ENCODE measurements around the gene U2SURP. TPM values are rescaled to one million over a fixed set of nuclear protein-coding genes. Genes with fewer than 3 reads are reported as not detected.

The U2SURP gene
- total and polyA plus RNA-seq, 3 experiments from 2014 or later: 121 to 148 (median 146) TPM

DNA sequence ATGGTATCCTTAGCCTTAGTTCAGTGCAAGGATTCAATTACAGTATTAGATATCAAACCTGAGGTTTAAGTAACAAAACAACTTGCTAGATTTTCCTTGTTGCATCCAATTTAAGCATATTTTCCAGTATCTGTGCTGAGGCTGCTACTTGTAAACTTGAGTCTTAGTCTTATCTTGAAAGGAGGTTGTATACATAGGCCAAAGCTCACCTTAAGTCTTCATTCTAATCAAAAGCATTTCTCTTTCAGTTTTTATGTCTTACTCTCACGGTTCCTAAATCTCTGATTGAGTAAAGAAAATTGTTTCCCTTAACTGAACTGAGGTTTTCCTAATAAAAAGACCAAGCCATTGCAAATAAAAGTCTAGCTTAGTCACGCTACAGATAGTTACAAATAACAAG is 52.6 kb downstream of the U2SURP start:
- DNase-seq: no peak
- Histone ChIP-seq H3K4me1 (ENCODE audit: insufficient read depth, low read length) (no peaks in the 10 kb centered on the region), H3K27ac (ENCODE audit: low read depth, low read length) (no peak overlapping the region), H3K27me3 (ENCODE audit: insufficient read depth, low read length, poor library complexity, severe bottlenecking) (no peaks in the 10 kb centered on the region), H3K4me3 (ENCODE audit: low read length) (no peak overlapping the region), H3K9me3 (ENCODE audit: low read length) (no peaks in the 10 kb centered on the region), H3K36me3 (ENCODE audit: insufficient read depth, low read length) (peaks cover 56% of the 10 kb centered on the region)
- ChIA-PET CTCF (no interaction called here), POLR2A (no interaction called here)
- Mint-ChIP-seq H3K36me3 (peaks cover 6 to 91% (median 33%) of the 10 kb centered on the region in 3 donors), H3K27ac (no peak overlapping the region), H3K27me3 (no peaks in the 10 kb centered on the region), H3K9me3 (no peaks in the 10 kb centered on the region), H3K4me3 (no peak overlapping the region), H3K4me1 (peaks cover 0 to 3% (median 0%) of the 10 kb centered on the region in 3 donors)

GRCh38 chr3:143056372-143056771 is 55.0 kb downstream of the U2SURP start:
- POLR2A ChIA-PET: no interaction called here
- no peak overlapping the region for H3K27ac ChIP-seq (ENCODE audit: low read depth, low read length)
- peaks cover 6 to 82% (median 27%) of the 10 kb centered on the region in 3 donors for H3K36me3 Mint-ChIP-seq
- H3K4me1 Mint-ChIP-seq: peaks cover 4 to 21% (median 17%) of the 10 kb centered on the region in 3 donors
- H3K4me3 ChIP-seq (ENCODE audit: low read length): no peak overlapping the region
- H3K9me3 ChIP-seq (ENCODE audit: low read length): no peaks in the 10 kb centered on the region
- no peak for DNase-seq
- no peak overlapping the region for H3K4me3 Mint-ChIP-seq
- no peak overlapping the region for H3K27ac Mint-ChIP-seq
- CTCF ChIA-PET: no interaction called here
- H3K4me1 ChIP-seq (ENCODE audit: insufficient read depth, low read length): no peaks in the 10 kb centered on the region
- no peaks in the 10 kb centered on the region for H3K27me3 ChIP-seq (ENCODE audit: insufficient read depth, low read length, poor library complexity, severe bottlenecking)
- H3K27me3 Mint-ChIP-seq: no peaks in the 10 kb centered on the region
- H3K9me3 Mint-ChIP-seq: no peaks in the 10 kb centered on the region
- H3K36me3 ChIP-seq (ENCODE audit: insufficient read depth, low read length): peaks cover 51% of the 10 kb centered on the region

DNA sequence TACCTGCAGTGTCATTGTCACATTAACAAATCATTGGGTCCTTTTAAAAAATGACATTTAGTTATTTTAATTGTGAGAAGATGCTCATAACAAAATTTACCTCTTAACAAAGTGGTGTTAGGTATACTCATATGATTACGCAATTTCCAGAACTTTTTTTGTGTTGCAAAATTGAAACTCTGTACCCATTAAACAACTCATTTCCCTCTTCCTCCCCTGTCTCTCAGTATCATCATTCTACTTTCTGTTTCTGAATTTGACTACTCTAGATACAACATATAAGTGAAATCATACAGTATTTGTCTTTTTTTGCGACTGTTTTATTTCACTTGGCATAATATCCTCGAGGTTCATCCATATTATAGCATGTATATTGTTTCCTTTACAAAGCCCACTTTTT is 59.5 kb downstream of the U2SURP start:
- CTCF ChIA-PET: no interaction called here
- H3K27ac Mint-ChIP-seq: peak overlapping the region in 5 of 8 donors; percentile 2 to 72 (median 64)

DNA sequence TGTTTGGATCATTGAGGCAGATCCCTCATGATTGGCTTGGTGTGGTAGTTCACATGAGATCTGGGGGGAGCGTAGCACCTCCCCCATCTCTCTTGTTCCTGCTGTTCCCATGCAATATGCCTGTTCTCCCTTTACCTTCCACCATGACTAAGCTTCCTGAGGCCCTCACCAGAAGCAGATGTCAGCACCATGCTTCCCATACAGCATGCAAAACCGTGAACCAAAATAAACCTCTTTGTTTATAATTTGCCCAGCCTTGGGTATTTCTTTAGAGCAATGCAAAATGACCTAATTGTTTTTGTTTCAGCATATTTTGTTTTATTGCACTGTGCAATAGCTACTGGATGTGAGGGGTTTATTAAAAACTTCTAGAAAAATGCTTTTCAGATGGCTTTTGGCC is 61.6 kb downstream of the U2SURP start:
- H3K9me3 Mint-ChIP-seq: no peaks in the 10 kb centered on the region
- peak overlapping the region in 1 of 8 donors; percentile 39 for H3K27ac Mint-ChIP-seq
- Histone ChIP-seq H3K27ac (ENCODE audit: low read depth, low read length) (no peak overlapping the region), H3K9me3 (ENCODE audit: low read length) (no peaks in the 10 kb centered on the region), H3K4me1 (ENCODE audit: insufficient read depth, low read length) (no peaks in the 10 kb centered on the region), H3K4me3 (ENCODE audit: low read length) (no peak overlapping the region), H3K36me3 (ENCODE audit: insufficient read depth, low read length) (no peaks in the 10 kb centered on the region), H3K27me3 (ENCODE audit: insufficient read depth, low read length, poor library complexity, severe bottlenecking) (no peaks in the 10 kb centered on the region)
- DNase-seq: no peak
- POLR2A ChIA-PET: no interaction called here
- CTCF ChIA-PET: no interaction called here
- H3K36me3 Mint-ChIP-seq: peaks cover 0 to 25% (median 5%) of the 10 kb centered on the region in 3 donors
- no peak overlapping the region for H3K4me3 Mint-ChIP-seq
- no peaks in the 10 kb centered on the region for H3K27me3 Mint-ChIP-seq
- peaks cover 4 to 22% (median 18%) of the 10 kb centered on the region in 3 donors for H3K4me1 Mint-ChIP-seq

More for the DNA sequence above, 59.5 kb downstream of the U2SURP start:
- H3K9me3 ChIP-seq (ENCODE audit: low read length): no peaks in the 10 kb centered on the region
- peaks cover 4 to 22% (median 18%) of the 10 kb centered on the region in 3 donors for H3K4me1 Mint-ChIP-seq
- peaks cover 9% of the 10 kb centered on the region for H3K36me3 ChIP-seq (ENCODE audit: insufficient read depth, low read length)
- peaks cover 0 to 45% (median 14%) of the 10 kb centered on the region in 3 donors for H3K36me3 Mint-ChIP-seq
- no peak for DNase-seq
- H3K4me1 ChIP-seq (ENCODE audit: insufficient read depth, low read length): no peaks in the 10 kb centered on the region
- no peaks in the 10 kb centered on the region for H3K27me3 Mint-ChIP-seq
- H3K9me3 Mint-ChIP-seq: no peaks in the 10 kb centered on the region
- POLR2A ChIA-PET: no interaction called here
- H3K27ac ChIP-seq (ENCODE audit: low read depth, low read length): no peak overlapping the region
- no peaks in the 10 kb centered on the region for H3K27me3 ChIP-seq (ENCODE audit: insufficient read depth, low read length, poor library complexity, severe bottlenecking)
- H3K4me3 ChIP-seq (ENCODE audit: low read length): no peak overlapping the region
- no peak overlapping the region for H3K4me3 Mint-ChIP-seq

DNA sequence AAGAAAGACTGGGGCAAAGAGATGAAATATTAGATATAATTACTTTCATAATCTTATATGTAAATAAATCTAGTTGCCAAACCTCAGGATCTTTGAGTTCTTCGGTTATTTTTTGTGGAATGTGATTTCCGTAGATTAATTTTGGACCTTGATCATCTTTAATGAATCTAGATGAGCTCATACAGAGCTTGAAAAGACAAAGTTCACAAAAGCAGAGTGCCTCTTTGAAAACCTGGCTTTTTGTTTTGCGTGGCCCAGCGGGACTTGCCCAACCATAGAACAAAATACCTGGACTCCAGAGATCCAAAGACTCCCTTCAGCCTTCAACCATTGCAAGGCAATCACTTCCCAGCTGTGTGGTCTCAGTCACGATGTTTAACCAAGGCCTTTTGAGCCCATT is 63.4 kb downstream of the U2SURP start:
- DNase-seq: no peak
- no peaks in the 10 kb centered on the region for H3K27me3 Mint-ChIP-seq
- H3K36me3 Mint-ChIP-seq: peaks cover 0 to 12% (median 5%) of the 10 kb centered on the region in 3 donors
- no peak overlapping the region for H3K27ac Mint-ChIP-seq
- no peaks in the 10 kb centered on the region for H3K9me3 ChIP-seq (ENCODE audit: low read length)
- POLR2A ChIA-PET: no interaction called here
- CTCF ChIA-PET: no interaction called here
- peaks cover 4 to 17% (median 14%) of the 10 kb centered on the region in 3 donors for H3K4me1 Mint-ChIP-seq
- H3K27me3 ChIP-seq (ENCODE audit: insufficient read depth, low read length, poor library complexity, severe bottlenecking): no peaks in the 10 kb centered on the region
- H3K27ac ChIP-seq (ENCODE audit: low read depth, low read length): no peak overlapping the region
- H3K4me3 ChIP-seq (ENCODE audit: low read length): no peak overlapping the region
- H3K4me1 ChIP-seq (ENCODE audit: insufficient read depth, low read length): no peaks in the 10 kb centered on the region
- no peak overlapping the region for H3K4me3 Mint-ChIP-seq
- no peaks in the 10 kb centered on the region for H3K9me3 Mint-ChIP-seq
- H3K36me3 ChIP-seq (ENCODE audit: insufficient read depth, low read length): no peaks in the 10 kb centered on the region

- H3K4me3 Mint-ChIP-seq: no peak overlapping the region
- Histone ChIP-seq H3K27me3 (ENCODE audit: insufficient read depth, low read length, poor library complexity, severe bottlenecking) (no peaks in the 10 kb centered on the region), H3K4me3 (ENCODE audit: low read length) (no peak overlapping the region), H3K36me3 (ENCODE audit: insufficient read depth, low read length) (no peaks in the 10 kb centered on the region), H3K9me3 (ENCODE audit: low read length) (no peaks in the 10 kb centered on the region), H3K4me1 (ENCODE audit: insufficient read depth, low read length) (no peaks in the 10 kb centered on the region), H3K27ac (ENCODE audit: low read depth, low read length) (no peak overlapping the region)
- ChIA-PET POLR2A (no interaction called here), CTCF (no interaction called here)
- H3K36me3 Mint-ChIP-seq: peaks cover 0 to 9% (median 5%) of the 10 kb centered on the region in 3 donors
- no peaks in the 10 kb centered on the region for H3K9me3 Mint-ChIP-seq
- peak overlapping the region in 1 of 8 donors; percentile 8 for H3K27ac Mint-ChIP-seq
- no peaks in the 10 kb centered on the region for H3K27me3 Mint-ChIP-seq
- DNase-seq: no peak
- H3K4me1 Mint-ChIP-seq: peaks cover 3 to 11% (median 8%) of the 10 kb centered on the region in 3 donors
Measured at GRCh38 chr3:143065364-143065763, 64.0 kb downstream of the U2SURP start.

DNA sequence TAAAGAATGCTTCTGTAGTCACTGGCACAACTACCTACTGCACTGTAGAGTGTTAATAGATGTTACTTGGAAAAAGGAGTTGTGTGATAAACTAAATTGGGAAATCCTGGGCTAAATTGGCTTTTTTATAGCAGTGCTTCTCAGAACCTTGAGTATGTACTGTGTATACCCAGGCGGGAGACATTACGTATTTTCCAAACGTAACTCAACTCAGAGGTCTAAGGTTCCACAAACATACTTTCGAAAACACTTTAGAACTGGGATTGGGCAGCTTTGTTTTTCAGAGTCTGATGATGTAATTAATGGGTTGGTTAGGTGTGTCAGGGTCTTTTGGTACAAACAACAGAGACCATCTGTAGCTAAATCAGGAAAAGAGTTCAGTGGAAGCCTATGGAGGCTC is 64.7 kb downstream of the U2SURP start:
- no peak overlapping the region for H3K4me3 ChIP-seq (ENCODE audit: low read length)
- no peaks in the 10 kb centered on the region for H3K9me3 ChIP-seq (ENCODE audit: low read length)
- CTCF ChIA-PET: no interaction called here
- peaks cover 0 to 7% (median 5%) of the 10 kb centered on the region in 3 donors for H3K36me3 Mint-ChIP-seq
- no peaks in the 10 kb centered on the region for H3K27me3 Mint-ChIP-seq
- H3K36me3 ChIP-seq (ENCODE audit: insufficient read depth, low read length): no peaks in the 10 kb centered on the region
- no peaks in the 10 kb centered on the region for H3K4me1 ChIP-seq (ENCODE audit: insufficient read depth, low read length)
- no peaks in the 10 kb centered on the region for H3K9me3 Mint-ChIP-seq
- H3K4me3 Mint-ChIP-seq: no peak overlapping the region
- H3K4me1 Mint-ChIP-seq: peaks cover under 1 to 5% (median 5%) of the 10 kb centered on the region in 3 donors
- no peak for DNase-seq
- no peaks in the 10 kb centered on the region for H3K27me3 ChIP-seq (ENCODE audit: insufficient read depth, low read length, poor library complexity, severe bottlenecking)
- POLR2A ChIA-PET: no interaction called here
- no peak overlapping the region for H3K27ac Mint-ChIP-seq
- H3K27ac ChIP-seq (ENCODE audit: low read depth, low read length): no peak overlapping the region

DNA sequence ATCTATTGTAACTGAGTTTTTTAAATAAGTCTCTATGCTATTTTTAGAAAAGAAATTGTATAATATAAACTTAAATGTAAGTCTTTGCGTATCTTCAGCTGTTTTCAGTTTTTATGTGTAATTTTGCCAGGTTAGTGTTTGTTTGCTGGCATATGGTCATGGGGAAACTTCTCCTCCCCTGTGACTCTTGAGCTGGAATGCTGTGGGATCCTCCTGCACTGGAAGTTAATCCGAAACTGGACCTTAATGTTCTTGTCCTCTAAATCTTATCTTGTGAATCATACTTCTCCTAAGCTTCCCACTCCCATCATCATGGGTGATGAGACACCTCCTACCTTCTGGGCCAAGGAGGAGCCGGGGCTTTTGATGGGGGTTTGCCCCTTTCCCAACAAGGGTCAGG is 65.8 kb downstream of the U2SURP start:
- no peak overlapping the region for H3K27ac Mint-ChIP-seq
- no peaks in the 10 kb centered on the region for H3K36me3 ChIP-seq (ENCODE audit: insufficient read depth, low read length)
- ChIA-PET CTCF (no interaction called here), POLR2A (no interaction called here)
- H3K27me3 Mint-ChIP-seq: peaks cover 0 to 2% of the 10 kb centered on the region in 2 donors
- H3K9me3 Mint-ChIP-seq: no peaks in the 10 kb centered on the region
- no peak overlapping the region for H3K4me3 Mint-ChIP-seq
- DNase-seq: no peak
- H3K27ac ChIP-seq (ENCODE audit: low read depth, low read length): no peak overlapping the region
- H3K4me3 ChIP-seq (ENCODE audit: low read length): no peak overlapping the region
- H3K9me3 ChIP-seq (ENCODE audit: low read length): no peaks in the 10 kb centered on the region
- H3K36me3 Mint-ChIP-seq: peaks cover 0 to 2% (median 0%) of the 10 kb centered on the region in 3 donors
- H3K4me1 Mint-ChIP-seq: no peaks in the 10 kb centered on the region
- no peaks in the 10 kb centered on the region for H3K27me3 ChIP-seq (ENCODE audit: insufficient read depth, low read length, poor library complexity, severe bottlenecking)
- H3K4me1 ChIP-seq (ENCODE audit: insufficient read depth, low read length): no peaks in the 10 kb centered on the region

DNA sequence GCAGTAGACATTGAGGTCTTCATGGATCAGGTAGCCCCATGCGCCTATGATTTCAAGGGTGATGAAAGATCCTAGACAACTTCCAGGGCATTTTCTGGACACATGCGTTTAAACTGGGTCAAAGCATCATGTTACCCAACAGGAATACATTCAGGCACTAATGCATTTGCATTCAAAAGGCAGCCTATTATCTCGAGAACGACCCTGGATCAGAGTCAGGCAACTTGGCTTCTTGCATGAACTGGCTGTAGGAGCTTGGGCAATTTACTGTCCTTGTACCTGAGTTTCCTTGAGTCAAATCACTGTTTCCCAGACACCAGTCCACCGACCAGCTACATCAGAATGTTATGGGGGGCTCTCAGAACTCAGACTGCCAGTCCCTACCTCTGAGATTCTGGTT is 66.7 kb downstream of the U2SURP start:
- Histone ChIP-seq H3K4me1 (ENCODE audit: insufficient read depth, low read length) (no peaks in the 10 kb centered on the region), H3K27me3 (ENCODE audit: insufficient read depth, low read length, poor library complexity, severe bottlenecking) (no peaks in the 10 kb centered on the region), H3K36me3 (ENCODE audit: insufficient read depth, low read length) (no peaks in the 10 kb centered on the region), H3K4me3 (ENCODE audit: low read length) (no peak overlapping the region), H3K9me3 (ENCODE audit: low read length) (no peaks in the 10 kb centered on the region), H3K27ac (ENCODE audit: low read depth, low read length) (no peak overlapping the region)
- POLR2A ChIA-PET: no interaction called here
- Mint-ChIP-seq H3K4me3 (no peak overlapping the region), H3K27ac (no peak overlapping the region), H3K27me3 (peaks cover 0 to 5% of the 10 kb centered on the region in 2 donors), H3K36me3 (no peaks in the 10 kb centered on the region), H3K4me1 (no peaks in the 10 kb centered on the region), H3K9me3 (no peaks in the 10 kb centered on the region)
- DNase-seq: no peak
- CTCF ChIA-PET: no interaction called here

Data from CD8-positive, alpha-beta memory T cell (primary cell).